ENCODE measurements around the gene KCNT2. TPM values are rescaled to one million over a fixed set of nuclear protein-coding genes. Genes with fewer than 3 reads are reported as not detected.
A peak's percentile ranks its signal among the peaks of the same experiment; 100 is the strongest.

Gene KCNT2
- total and polyA plus RNA-seq, 9 of the 15 experiments (the other 6 are each of a cell fraction or from before 2014, with no cell fraction given) = 0.13 to 0.73 (median 0.28) TPM

- ATAC-seq (no peak), DNase-seq (ENCODE audit: extremely low read depth in 1 of 4, low spot score in 3 of 4) (no peak), FAIRE-seq (no peak)
- POLR2A ChIA-PET = no interaction called here
- TF ChIP-seq TBP (optimal IDR thresholded peaks at IDR 0.05; ENCODE audit: low read depth, low read length) (no peak), ETV6 (IDR thresholded peaks at IDR 0.05; ENCODE audit: borderline replicate concordance in 1 of 2, low read depth in 2 of 2, low read length in 1 of 2) (no peak), ETV6 (CRISPR knock-in tag; IDR thresholded peaks at IDR 0.05; ENCODE audit: borderline replicate concordance) (no peak), ATF1 (CRISPR knock-in tag; IDR thresholded peaks at IDR 0.05) (no peak), ATF1 (tag; IDR thresholded peaks at IDR 0.05) (no peak), ZNF316 (IDR thresholded peaks at IDR 0.05) (peak; percentile 53; the same call in 1 of the 2 replicates), ZNF232 (CRISPR knock-in tag; IDR thresholded peaks at IDR 0.05) (no peak)
- Histone ChIP-seq H3K4me3 (no peak overlapping the region), H3K4me1 (replicated peaks in 1 of 2; ENCODE audit: control insufficient read depth in 2 of 2, insufficient read depth in 2 of 2, low read length in 2 of 2) (no peaks in the 10 kb centered on the region), H3K9me3 (replicated peaks; ENCODE audit: control insufficient read depth, insufficient read depth, low read depth, low read length) (no peaks in the 10 kb centered on the region), H3K9ac (ENCODE audit: insufficient read depth in 1 of 2, low read depth in 2 of 2, low read length in 2 of 2) (no peak overlapping the region), H3K36me3 (ENCODE audit: control insufficient read depth, insufficient read depth, low read length) (no peaks in the 10 kb centered on the region), H4K20me1 (replicated peaks; ENCODE audit: control insufficient read depth, insufficient read depth, low read length) (no peaks in the 10 kb centered on the region), H3K79me2 (ENCODE audit: control insufficient read depth, insufficient read depth, low read length) (no peaks in the 10 kb centered on the region), H3K27me3 (ENCODE audit: control insufficient read depth in 2 of 2, insufficient read depth in 2 of 2, low read length in 2 of 2) (no peaks in the 10 kb centered on the region), H3K9me1 (ENCODE audit: control insufficient read depth, insufficient read depth, low read length) (no peaks in the 10 kb centered on the region), H3K27ac (ENCODE audit: extremely low read depth, low read depth, low read length) (no peak overlapping the region), H2AFZ (ENCODE audit: low read depth, low read length) (no peak overlapping the region), H3K4me2 (ENCODE audit: insufficient read depth, low read length) (no peak overlapping the region)
- CTCF ChIA-PET (ENCODE audit: low intra/inter-chr PET ratio) = no interaction called here
- intact Hi-C loops (cut with micrococcal nuclease) = no loop called here
- BruUV-seq (replicated peaks) = no TSS peak
- in situ Hi-C loops (cut with MboI) = no loop called here
- WGBS (ENCODE audit: insufficient coverage, low coverage, missing lambda C conversion rate) = 33% methylated on average over 6 of the region's 6 CpGs
Observed at GRCh38 chr1:196382383-196382782, 225.9 kb downstream of the KCNT2 start.

DNA sequence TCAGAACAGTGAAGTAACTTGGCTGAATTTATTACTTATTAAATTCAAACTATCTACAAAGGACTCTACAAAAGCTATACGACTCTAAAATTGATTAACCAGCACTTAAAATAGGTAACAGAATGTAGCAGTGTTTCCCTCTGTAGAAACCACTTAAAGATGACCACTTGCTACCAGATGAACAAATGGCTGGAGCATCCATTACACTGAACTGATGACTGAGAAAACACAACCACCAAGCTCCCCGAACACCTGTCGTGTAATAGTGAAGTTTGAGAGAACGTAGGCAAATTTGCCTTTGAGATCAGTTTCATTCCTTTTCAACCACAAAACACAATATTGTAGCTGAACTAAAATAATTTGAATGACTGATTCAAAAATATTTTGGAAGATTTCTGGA lies 226.7 kb downstream of the KCNT2 start:
- FAIRE-seq = peak; percentile 35
- no peaks in the 10 kb centered on the region for H3K4me1 ChIP-seq (replicated peaks in 1 of 2; ENCODE audit: control insufficient read depth in 2 of 2, insufficient read depth in 2 of 2, low read length in 2 of 2)
- intact Hi-C loops (cut with micrococcal nuclease) (no loop called here), in situ Hi-C loops (cut with MboI) (no loop called here)
- 31% methylated on average over 4 of the region's 4 CpGs for WGBS (ENCODE audit: insufficient coverage, low coverage, missing lambda C conversion rate)
- H4K20me1 ChIP-seq (replicated peaks; ENCODE audit: control insufficient read depth, insufficient read depth, low read length) = no peaks in the 10 kb centered on the region
- ATAC-seq = no peak
- H3K9ac ChIP-seq (ENCODE audit: insufficient read depth in 1 of 2, low read depth in 2 of 2, low read length in 2 of 2) = no peak overlapping the region
- DNase-seq (ENCODE audit: extremely low read depth in 1 of 4, low spot score in 3 of 4) = no peak
- no peak overlapping the region for H3K27ac ChIP-seq (ENCODE audit: extremely low read depth, low read depth, low read length)
- ChIA-PET POLR2A (no interaction called here), CTCF (ENCODE audit: low intra/inter-chr PET ratio) (no interaction called here)
- H3K4me3 ChIP-seq = no peak overlapping the region
- H2AFZ ChIP-seq (ENCODE audit: low read depth, low read length) = no peak overlapping the region
- H3K36me3 ChIP-seq (ENCODE audit: control insufficient read depth, insufficient read depth, low read length) = no peaks in the 10 kb centered on the region
- H3K9me1 ChIP-seq (ENCODE audit: control insufficient read depth, insufficient read depth, low read length) = no peaks in the 10 kb centered on the region
- H3K4me2 ChIP-seq (ENCODE audit: insufficient read depth, low read length) = no peak overlapping the region
- H3K9me3 ChIP-seq (replicated peaks; ENCODE audit: control insufficient read depth, insufficient read depth, low read depth, low read length) = no peaks in the 10 kb centered on the region
- no TSS peak for BruUV-seq (replicated peaks)
- no peaks in the 10 kb centered on the region for H3K27me3 ChIP-seq (ENCODE audit: control insufficient read depth in 2 of 2, insufficient read depth in 2 of 2, low read length in 2 of 2)
- TF ChIP-seq ZNF175 (CRISPR knock-in tag; IDR thresholded peaks at IDR 0.05; ENCODE audit: low read depth) = no peak
- TF ChIP-seq NONO (IDR thresholded peaks at IDR 0.05; ENCODE audit: low read depth in 2 of 2, low read length in 1 of 2) = no peak
- no peak for TF ChIP-seq CHD4 (IDR thresholded peaks at IDR 0.05; ENCODE audit: insufficient read depth, insufficient replicate concordance, low read depth, low read length, poor library complexity, severe bottlenecking)
- no peak for TF ChIP-seq PTBP1 (IDR thresholded peaks at IDR 0.05; ENCODE audit: low read depth, low read length)
- no peaks in the 10 kb centered on the region for H3K79me2 ChIP-seq (ENCODE audit: control insufficient read depth, insufficient read depth, low read length)
